ENCODE measurements around the gene FLVCR2.

Gene FLVCR2

DNA sequence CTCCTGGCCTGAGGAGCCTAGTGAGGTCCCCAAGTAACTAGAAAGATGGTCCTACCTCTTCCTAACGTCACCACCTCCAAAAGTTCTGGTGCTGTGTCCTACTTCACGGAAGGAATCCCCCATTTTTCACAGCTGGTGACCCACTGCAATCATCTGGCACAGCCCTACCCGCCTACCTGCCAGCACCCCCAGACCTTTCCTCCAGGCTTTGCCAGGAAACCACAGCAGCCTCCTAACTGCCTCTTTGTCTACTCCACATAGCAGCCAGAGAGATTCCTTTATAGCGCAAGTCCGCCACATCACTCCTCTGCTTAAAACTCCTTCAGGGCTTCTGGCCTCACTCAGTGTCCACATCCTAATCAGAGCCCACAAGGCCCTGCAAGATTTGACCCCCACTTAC lies 13.4 kb upstream of the FLVCR2 start:
- no peaks in the 10 kb centered on the region for H3K27me3 ChIP-seq (ENCODE audit: insufficient read depth, poor library complexity, severe bottlenecking)
- TF ChIP-seq SPI1 (IDR thresholded peaks at IDR 0.05; ENCODE audit: borderline replicate concordance, low read depth) (no peak), CTCF (IDR thresholded peaks at IDR 0.05; ENCODE audit: insufficient read depth, low read length) (no peak), REST (IDR thresholded peaks at IDR 0.05; ENCODE audit: insufficient replicate concordance, low read depth) (no peak), GABPA (IDR thresholded peaks at IDR 0.05; ENCODE audit: low read depth) (no peak), POLR2AphosphoS5 (IDR thresholded peaks at IDR 0.05; ENCODE audit: low read depth) (no peak)
- no peak for DNase-seq (ENCODE audit: low read depth in 1 of 2, low spot score in 1 of 2)
- no peak overlapping the region for H3K4me3 ChIP-seq (replicated peaks; ENCODE audit: insufficient read depth, low read length)
- H3K27ac ChIP-seq (replicated peaks), result no peak overlapping the region

DNA sequence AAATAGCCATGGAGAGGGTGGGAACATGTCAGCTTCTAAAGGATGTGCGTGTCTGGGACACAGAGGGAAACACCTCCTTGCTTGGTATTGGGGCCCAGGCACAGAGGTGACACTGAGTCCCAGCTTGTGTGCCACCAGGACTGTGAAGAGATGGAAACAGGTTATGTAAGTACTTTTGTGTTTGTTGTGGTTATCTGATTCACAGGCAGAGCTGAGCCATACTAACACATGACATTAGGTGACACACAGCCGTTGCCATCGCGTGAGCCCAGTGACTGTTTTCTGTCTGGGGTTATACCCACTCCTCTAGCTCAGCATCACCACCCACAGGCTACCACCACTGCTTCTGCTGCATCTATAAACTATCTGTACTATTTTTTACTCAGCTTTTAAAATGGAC lies 12.1 kb upstream of the FLVCR2 start:
- DNase-seq (ENCODE audit: low read depth in 1 of 2, low spot score in 1 of 2), result no peak
- TF ChIP-seq GABPA (IDR thresholded peaks at IDR 0.05; ENCODE audit: low read depth) (no peak), CTCF (IDR thresholded peaks at IDR 0.05; ENCODE audit: insufficient read depth, low read length) (no peak), REST (IDR thresholded peaks at IDR 0.05; ENCODE audit: insufficient replicate concordance, low read depth) (no peak), SPI1 (IDR thresholded peaks at IDR 0.05; ENCODE audit: borderline replicate concordance, low read depth) (no peak), POLR2AphosphoS5 (IDR thresholded peaks at IDR 0.05; ENCODE audit: low read depth) (no peak)
- H3K27me3 ChIP-seq (ENCODE audit: insufficient read depth, poor library complexity, severe bottlenecking), result no peaks in the 10 kb centered on the region
- H3K27ac ChIP-seq (replicated peaks), result no peak overlapping the region
- H3K4me3 ChIP-seq (replicated peaks; ENCODE audit: insufficient read depth, low read length), result no peak overlapping the region

DNA sequence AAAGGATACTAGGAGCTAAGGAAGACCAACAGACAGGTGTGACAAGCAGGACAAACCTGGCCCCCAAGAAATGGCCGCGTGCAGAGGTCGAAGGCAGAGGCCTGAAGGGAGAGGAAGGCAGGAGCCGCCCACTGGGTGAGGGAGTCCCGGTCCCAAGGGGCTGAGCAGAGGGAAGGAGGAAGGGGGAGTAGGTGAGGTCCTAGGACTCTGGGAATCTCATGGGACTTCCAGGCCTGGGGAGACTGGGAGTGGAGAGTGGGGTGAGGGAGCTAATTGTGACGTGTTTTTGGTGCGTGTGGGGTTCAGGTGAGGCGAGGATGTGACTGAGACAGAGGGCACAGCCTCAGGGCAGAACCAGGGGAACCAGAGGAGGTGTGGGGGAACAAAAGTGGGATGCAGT lies 11.7 kb upstream of the FLVCR2 start:
- no peak for DNase-seq (ENCODE audit: low read depth in 1 of 2, low spot score in 1 of 2)
- H3K27ac ChIP-seq (replicated peaks), result no peak overlapping the region
- H3K27me3 ChIP-seq (ENCODE audit: insufficient read depth, poor library complexity, severe bottlenecking), result no peaks in the 10 kb centered on the region
- H3K4me3 ChIP-seq (replicated peaks; ENCODE audit: insufficient read depth, low read length), result no peak overlapping the region
- TF ChIP-seq CTCF (IDR thresholded peaks at IDR 0.05; ENCODE audit: insufficient read depth, low read length), result no peak
- TF ChIP-seq REST (IDR thresholded peaks at IDR 0.05; ENCODE audit: insufficient replicate concordance, low read depth), result no peak
- no peak for TF ChIP-seq SPI1 (IDR thresholded peaks at IDR 0.05; ENCODE audit: borderline replicate concordance, low read depth)
- TF ChIP-seq GABPA (IDR thresholded peaks at IDR 0.05; ENCODE audit: low read depth), result no peak
- no peak for TF ChIP-seq POLR2AphosphoS5 (IDR thresholded peaks at IDR 0.05; ENCODE audit: low read depth)

All from HL-60 (cell line).